ENCODE results near the gene FCHSD2. TPM values are rescaled to one million over a fixed set of nuclear protein-coding genes. Genes with fewer than 3 reads are reported as not detected.
A peak's percentile ranks its signal among the peaks of the same experiment; 100 is the strongest.
"Not testable (repeated sequence)": the region's sequence is repeated elsewhere in the genome, so short reads cannot be mapped to it uniquely, and the experiment has no call there.

FCHSD2 gene
- total and polyA plus RNA-seq, 4 donors = 14.7 to 41.6 (median 32.6) TPM

- no peak overlapping the region for H3K9ac ChIP-seq (ENCODE audit: insufficient read depth in 1 of 2, low read length in 2 of 2)
These were observed 4.7 kb downstream of the FCHSD2 start for GRCh38 chr11:73137262-73137943.

GRCh38 chr11:73136722-73137121 lies 5.4 kb downstream of the FCHSD2 start:
- 86 to 95% methylated on average over 8 of the region's 8 CpGs for WGBS, 2 donors
- not testable (repeated sequence) for DNase-seq; H3K27ac ChIP-seq (ENCODE audit: low read depth in 1 of 2, low read length in 1 of 2); H3K27me3 ChIP-seq (ENCODE audit: control insufficient read depth in 3 of 3, insufficient read depth in 3 of 3, low read length in 2 of 3); H3K9me3 ChIP-seq (ENCODE audit: control insufficient read depth in 4 of 4, insufficient read depth in 3 of 4, low read length in 3 of 4); ATAC-seq (ENCODE audit: insufficient read depth, low FRiP score); H3K9ac ChIP-seq (ENCODE audit: insufficient read depth in 1 of 2, low read length in 2 of 2); H3K4me3 ChIP-seq
- H3K4me1 ChIP-seq (ENCODE audit: control insufficient read depth in 5 of 5, insufficient read depth in 5 of 5, low read length in 5 of 5) = peaks cover 3 to 15% (median 8%) of the 10 kb centered on the region in 5 donors
- H3K36me3 ChIP-seq (ENCODE audit: control insufficient read depth in 4 of 4, insufficient read depth in 4 of 4, low read length in 4 of 4) = peaks cover 2 to 25% (median 8%) of the 10 kb centered on the region in 4 donors

More at GRCh38 chr11:73137262-73137943, 4.7 kb downstream of the FCHSD2 start:
- WGBS, 2 donors = 44 to 61% methylated on average over 5 of the region's 5 CpGs
- Histone ChIP-seq H3K27me3 (ENCODE audit: control insufficient read depth in 3 of 3, insufficient read depth in 3 of 3, low read length in 2 of 3) (no peaks in the 10 kb centered on the region), H3K9me3 (ENCODE audit: control insufficient read depth in 4 of 4, insufficient read depth in 3 of 4, low read length in 3 of 4) (no peaks in the 10 kb centered on the region), H3K4me3 (no peak overlapping the region), H3K4me1 (ENCODE audit: control insufficient read depth in 5 of 5, insufficient read depth in 5 of 5, low read length in 5 of 5) (peaks cover 3 to 15% (median 6%) of the 10 kb centered on the region in 5 donors), H3K27ac (ENCODE audit: low read depth in 1 of 2, low read length in 1 of 2) (no peak overlapping the region), H3K36me3 (ENCODE audit: control insufficient read depth in 4 of 4, insufficient read depth in 4 of 4, low read length in 4 of 4) (peaks cover 2 to 22% (median 8%) of the 10 kb centered on the region in 4 donors)
- ATAC-seq (ENCODE audit: insufficient read depth, low FRiP score) = no peak
- DNase-seq = no peak
- TF ChIP-seq CTCF (IDR thresholded peaks at IDR 0.05; ENCODE audit: control extremely low read depth, extremely low read depth) = no peak

GRCh38 chr11:73135346-73136284 lies 6.5 kb downstream of the FCHSD2 start:
- H3K4me1 ChIP-seq (ENCODE audit: control insufficient read depth in 5 of 5, insufficient read depth in 5 of 5, low read length in 5 of 5) = peaks cover 3 to 15% (median 8%) of the 10 kb centered on the region in 5 donors
- peaks cover 3 to 25% (median 8%) of the 10 kb centered on the region in 4 donors for H3K36me3 ChIP-seq (ENCODE audit: control insufficient read depth in 4 of 4, insufficient read depth in 4 of 4, low read length in 4 of 4)
- H3K4me3 ChIP-seq = no peak overlapping the region
- ATAC-seq (ENCODE audit: insufficient read depth, low FRiP score) = no peak
- no peaks in the 10 kb centered on the region for H3K27me3 ChIP-seq (ENCODE audit: control insufficient read depth in 3 of 3, insufficient read depth in 3 of 3, low read length in 2 of 3)
- WGBS, 2 donors = 62 to 80% methylated on average over 6 of the region's 6 CpGs
- no peak overlapping the region for H3K27ac ChIP-seq (ENCODE audit: low read depth in 1 of 2, low read length in 1 of 2)
- H3K9me3 ChIP-seq (ENCODE audit: control insufficient read depth in 4 of 4, insufficient read depth in 3 of 4, low read length in 3 of 4) = no peaks in the 10 kb centered on the region
- peak in 2 of 3 donors; percentile 20 to 27 for DNase-seq
- H3K9ac ChIP-seq (ENCODE audit: insufficient read depth in 1 of 2, low read length in 2 of 2) = no peak overlapping the region
- TF ChIP-seq CTCF (IDR thresholded peaks at IDR 0.05; ENCODE audit: control extremely low read depth, extremely low read depth) = no peak

GRCh38 chr11:73132349-73132748 lies 9.8 kb downstream of the FCHSD2 start:
- ATAC-seq (ENCODE audit: insufficient read depth, low FRiP score) = not testable (repeated sequence)

More at GRCh38 chr11:73132349-73132748, 9.8 kb downstream of the FCHSD2 start:
- H3K27ac ChIP-seq (ENCODE audit: low read depth in 1 of 2, low read length in 1 of 2); H3K4me3 ChIP-seq; H3K9me3 ChIP-seq (ENCODE audit: control insufficient read depth in 4 of 4, insufficient read depth in 3 of 4, low read length in 3 of 4); H3K9ac ChIP-seq (ENCODE audit: insufficient read depth in 1 of 2, low read length in 2 of 2); DNase-seq; H3K4me1 ChIP-seq (ENCODE audit: control insufficient read depth in 5 of 5, insufficient read depth in 5 of 5, low read length in 5 of 5); H3K27me3 ChIP-seq (ENCODE audit: control insufficient read depth in 3 of 3, insufficient read depth in 3 of 3, low read length in 2 of 3): not testable (repeated sequence)
- H3K36me3 ChIP-seq (ENCODE audit: control insufficient read depth in 4 of 4, insufficient read depth in 4 of 4, low read length in 4 of 4) = peaks cover 3 to 16% (median 9%) of the 10 kb centered on the region in 4 donors
- WGBS, 2 donors = 89 to 96% methylated on average over 2 of the region's 2 CpGs
